Breast epithelium (tissue), 3 donors: Measurements from ENCODE around the gene GBF1.

Experiments used
- POLR2A ChIP-seq: fragments of 450-650 bp; IDR thresholded peaks from one replicate; pipeline ENCODE4 v1.6.1; 2016; ENCODE audit warnings: antibody characterized with exemption, mild to moderate bottlenecking, moderate library complexity
- POLR2AphosphoS5 ChIP-seq, 3 donors: sonication (generic); formaldehyde crosslinking; IDR thresholded peaks; one replicate each; pipeline ENCODE4 v1.6.1; 2017; ENCODE audit warnings: antibody characterized with exemption in 3 of 3
- TF ChIP-seq, protein P1 (sequence below), 3 donors: fragments of 450-650 bp; IDR thresholded peaks; one replicate each; pipeline ENCODE4 v1.5.1; 2016 to 2017; ENCODE audit warnings: antibody characterized with exemption in 3 of 3, mild to moderate bottlenecking in 3 of 3, moderate library complexity in 3 of 3

DNA sequence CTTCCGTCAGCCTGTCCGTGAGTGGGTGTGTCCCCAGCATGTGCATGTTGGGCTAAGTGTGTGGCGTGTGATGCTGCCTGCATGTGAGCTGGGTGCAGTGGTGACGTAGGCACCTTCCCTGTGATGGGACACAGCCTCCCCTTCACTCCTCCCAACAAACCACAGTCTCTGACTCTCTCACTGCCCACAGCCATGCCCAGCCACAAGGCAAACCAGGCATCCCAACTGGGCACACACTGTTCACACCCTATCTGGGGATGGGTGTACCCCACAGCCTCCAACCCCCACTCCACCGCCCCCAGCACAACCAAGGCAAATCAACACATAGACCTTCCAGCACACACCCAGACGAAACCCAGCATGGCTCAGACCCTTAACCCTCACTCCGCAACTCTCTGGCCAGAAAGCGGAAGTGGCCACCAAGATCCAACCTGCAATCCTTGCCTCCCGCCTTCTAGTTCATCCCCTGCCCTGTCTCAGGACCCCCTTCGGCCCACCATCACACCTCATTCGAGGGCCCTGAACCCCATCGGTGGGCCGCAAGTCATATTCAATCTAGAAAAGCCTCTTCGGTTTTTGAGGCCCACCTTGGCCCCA lies 162.9 kb downstream of the GBF1 start:
- TF ChIP-seq, protein P1, sequence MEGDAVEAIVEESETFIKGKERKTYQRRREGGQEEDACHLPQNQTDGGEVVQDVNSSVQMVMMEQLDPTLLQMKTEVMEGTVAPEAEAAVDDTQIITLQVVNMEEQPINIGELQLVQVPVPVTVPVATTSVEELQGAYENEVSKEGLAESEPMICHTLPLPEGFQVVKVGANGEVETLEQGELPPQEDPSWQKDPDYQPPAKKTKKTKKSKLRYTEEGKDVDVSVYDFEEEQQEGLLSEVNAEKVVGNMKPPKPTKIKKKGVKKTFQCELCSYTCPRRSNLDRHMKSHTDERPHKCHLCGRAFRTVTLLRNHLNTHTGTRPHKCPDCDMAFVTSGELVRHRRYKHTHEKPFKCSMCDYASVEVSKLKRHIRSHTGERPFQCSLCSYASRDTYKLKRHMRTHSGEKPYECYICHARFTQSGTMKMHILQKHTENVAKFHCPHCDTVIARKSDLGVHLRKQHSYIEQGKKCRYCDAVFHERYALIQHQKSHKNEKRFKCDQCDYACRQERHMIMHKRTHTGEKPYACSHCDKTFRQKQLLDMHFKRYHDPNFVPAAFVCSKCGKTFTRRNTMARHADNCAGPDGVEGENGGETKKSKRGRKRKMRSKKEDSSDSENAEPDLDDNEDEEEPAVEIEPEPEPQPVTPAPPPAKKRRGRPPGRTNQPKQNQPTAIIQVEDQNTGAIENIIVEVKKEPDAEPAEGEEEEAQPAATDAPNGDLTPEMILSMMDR (IDR thresholded peaks at IDR 0.05): no peak
- TF ChIP-seq POLR2A (no peak), POLR2AphosphoS5 (IDR thresholded peaks at IDR 0.05) (no peak)
